ENCODE measurements around the gene TMEM132D.

DNA sequence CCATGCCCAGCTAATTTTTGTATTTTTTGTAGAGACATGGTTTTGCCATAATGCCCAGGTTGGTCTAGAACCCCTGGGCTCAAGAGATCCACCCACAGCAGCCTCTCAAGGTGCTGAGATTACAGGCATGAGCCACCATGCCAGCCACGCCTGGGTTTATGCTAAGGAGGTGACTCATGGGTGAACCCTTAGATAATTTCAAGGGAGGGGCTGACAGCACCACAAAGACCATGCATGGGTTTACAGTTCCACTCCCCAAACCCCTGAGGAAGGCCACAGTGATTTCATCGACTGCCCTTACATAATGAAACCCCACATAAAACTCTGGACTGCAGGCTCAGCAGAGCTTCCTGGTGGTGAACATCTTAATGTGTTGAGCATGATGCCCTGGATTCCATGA is 33.7 kb downstream of the TMEM132D start:
- TF ChIP-seq EZH2 (IDR thresholded peaks at IDR 0.05; ENCODE audit: borderline replicate concordance): no peak
- TF ChIP-seq, protein P1, sequence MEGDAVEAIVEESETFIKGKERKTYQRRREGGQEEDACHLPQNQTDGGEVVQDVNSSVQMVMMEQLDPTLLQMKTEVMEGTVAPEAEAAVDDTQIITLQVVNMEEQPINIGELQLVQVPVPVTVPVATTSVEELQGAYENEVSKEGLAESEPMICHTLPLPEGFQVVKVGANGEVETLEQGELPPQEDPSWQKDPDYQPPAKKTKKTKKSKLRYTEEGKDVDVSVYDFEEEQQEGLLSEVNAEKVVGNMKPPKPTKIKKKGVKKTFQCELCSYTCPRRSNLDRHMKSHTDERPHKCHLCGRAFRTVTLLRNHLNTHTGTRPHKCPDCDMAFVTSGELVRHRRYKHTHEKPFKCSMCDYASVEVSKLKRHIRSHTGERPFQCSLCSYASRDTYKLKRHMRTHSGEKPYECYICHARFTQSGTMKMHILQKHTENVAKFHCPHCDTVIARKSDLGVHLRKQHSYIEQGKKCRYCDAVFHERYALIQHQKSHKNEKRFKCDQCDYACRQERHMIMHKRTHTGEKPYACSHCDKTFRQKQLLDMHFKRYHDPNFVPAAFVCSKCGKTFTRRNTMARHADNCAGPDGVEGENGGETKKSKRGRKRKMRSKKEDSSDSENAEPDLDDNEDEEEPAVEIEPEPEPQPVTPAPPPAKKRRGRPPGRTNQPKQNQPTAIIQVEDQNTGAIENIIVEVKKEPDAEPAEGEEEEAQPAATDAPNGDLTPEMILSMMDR (IDR thresholded peaks at IDR 0.05; ENCODE audit: poor library complexity): no peak
